GM18520 (cell line): ENCODE results near the gene ABR.
"Not testable (repeated sequence)": the region's sequence is repeated elsewhere in the genome, so short reads cannot be mapped to it uniquely, and the experiment has no call there.

ENCODE experiments used
- ATAC-seq: cut with Tn5 transposase; IDR thresholded peaks from one replicate; pipeline ENCODE4 v1.9.1; 2021; ENCODE audit not compliant: unreplicated experiment

ABR gene

GRCh38 chr17:1073963-1074625, 105.7 kb downstream of the ABR start:
- ATAC-seq = not testable (repeated sequence)

GRCh38 chr17:1073241-1073962, 106.4 kb downstream of the ABR start:
- no peak for ATAC-seq

GRCh38 chr17:1072551-1072961, 107.2 kb downstream of the ABR start:
- ATAC-seq = no peak

GRCh38 chr17:1071103-1071825, 108.5 kb downstream of the ABR start:
- no peak for ATAC-seq

- no peak for ATAC-seq
Observed at GRCh38 chr17:1070411-1070810, 109.4 kb downstream of the ABR start.

- no peak for ATAC-seq
Observed at GRCh38 chr17:1069847-1070246, 109.9 kb downstream of the ABR start.

- no peak for ATAC-seq
Observed at GRCh38 chr17:1068356-1068755, 111.4 kb downstream of the ABR start.

GRCh38 chr17:1067282-1067956, 112.4 kb downstream of the ABR start:
- no peak for ATAC-seq

- not testable (repeated sequence) for ATAC-seq
Observed at GRCh38 chr17:1065416-1065815, 114.4 kb downstream of the ABR start.

- ATAC-seq = no peak
Observed at GRCh38 chr17:1060991-1061390, 118.8 kb downstream of the ABR start.

- no peak for ATAC-seq
Observed at GRCh38 chr17:1059131-1059795, 120.5 kb downstream of the ABR start.

- no peak for ATAC-seq
Observed at GRCh38 chr17:1058423-1059130, 121.2 kb downstream of the ABR start.

GRCh38 chr17:1056761-1057160, 123.0 kb downstream of the ABR start:
- ATAC-seq = no peak

GRCh38 chr17:1055751-1056645, 123.8 kb downstream of the ABR start:
- ATAC-seq = no peak

- ATAC-seq = no peak
Observed at GRCh38 chr17:1055231-1055630, 124.5 kb downstream of the ABR start.

- no peak for ATAC-seq
Observed at GRCh38 chr17:1054656-1055055, 125.1 kb downstream of the ABR start.

GRCh38 chr17:1053661-1054360, 126.0 kb downstream of the ABR start:
- no peak for ATAC-seq
